OCI-LY1 (cell line): ENCODE results near the gene COL15A1.

Experiments
- EZH2 ChIP-seq: fragments of 200-600 bp; sonication (generic), shearing (Covaris generic); IDR thresholded peaks from 2 replicates; pipeline ENCODE4 v1.8.0; 2017; ENCODE audit warnings: borderline replicate concordance, mixed run types, mild to moderate bottlenecking, antibody characterized with exemption, low read length, moderate library complexity, mixed read lengths
- TF ChIP-seq, protein P1 (sequence below): fragments of 200-600 bp; sonication (generic), shearing (Covaris generic); IDR thresholded peaks from 2 replicates; pipeline ENCODE4 v1.5.1; 2017; ENCODE audit warnings: mild to moderate bottlenecking, antibody characterized with exemption, low read length, moderate library complexity, mixed read lengths

DNA sequence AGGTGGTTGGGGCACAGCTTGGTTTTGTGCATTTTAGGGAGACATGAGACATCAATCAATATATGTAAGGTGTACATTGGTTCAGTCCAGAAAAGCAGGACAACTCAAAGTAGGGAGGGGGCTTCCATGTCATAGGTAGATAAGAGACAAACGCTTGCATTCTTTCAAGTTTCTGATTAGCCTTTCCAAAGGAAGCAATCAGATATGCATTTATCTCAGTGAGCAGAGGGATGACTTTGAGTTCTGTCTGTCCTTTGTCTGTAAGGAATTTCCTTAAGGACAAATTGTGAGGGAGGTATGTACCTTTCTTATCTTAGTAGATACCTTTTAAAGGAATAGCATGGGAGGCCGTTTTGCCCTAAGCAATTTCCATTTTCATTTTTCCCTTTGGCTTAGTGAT lies 63.3 kb downstream of the COL15A1 start:
- TF ChIP-seq, protein P1, sequence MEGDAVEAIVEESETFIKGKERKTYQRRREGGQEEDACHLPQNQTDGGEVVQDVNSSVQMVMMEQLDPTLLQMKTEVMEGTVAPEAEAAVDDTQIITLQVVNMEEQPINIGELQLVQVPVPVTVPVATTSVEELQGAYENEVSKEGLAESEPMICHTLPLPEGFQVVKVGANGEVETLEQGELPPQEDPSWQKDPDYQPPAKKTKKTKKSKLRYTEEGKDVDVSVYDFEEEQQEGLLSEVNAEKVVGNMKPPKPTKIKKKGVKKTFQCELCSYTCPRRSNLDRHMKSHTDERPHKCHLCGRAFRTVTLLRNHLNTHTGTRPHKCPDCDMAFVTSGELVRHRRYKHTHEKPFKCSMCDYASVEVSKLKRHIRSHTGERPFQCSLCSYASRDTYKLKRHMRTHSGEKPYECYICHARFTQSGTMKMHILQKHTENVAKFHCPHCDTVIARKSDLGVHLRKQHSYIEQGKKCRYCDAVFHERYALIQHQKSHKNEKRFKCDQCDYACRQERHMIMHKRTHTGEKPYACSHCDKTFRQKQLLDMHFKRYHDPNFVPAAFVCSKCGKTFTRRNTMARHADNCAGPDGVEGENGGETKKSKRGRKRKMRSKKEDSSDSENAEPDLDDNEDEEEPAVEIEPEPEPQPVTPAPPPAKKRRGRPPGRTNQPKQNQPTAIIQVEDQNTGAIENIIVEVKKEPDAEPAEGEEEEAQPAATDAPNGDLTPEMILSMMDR = no peak
- TF ChIP-seq EZH2 = no peak
